HG03460 (cell line): ENCODE measurements around the gene AP1AR.
"Not testable (repeated sequence)": the region's sequence is repeated elsewhere in the genome, so short reads cannot be mapped to it uniquely, and the experiment has no call there.

Source experiments
- ATAC-seq: cut with Tn5 transposase; IDR thresholded peaks from one replicate; pipeline ENCODE4 v1.9.1; 2021; ENCODE audit not compliant: unreplicated experiment

AP1AR gene, protein sequence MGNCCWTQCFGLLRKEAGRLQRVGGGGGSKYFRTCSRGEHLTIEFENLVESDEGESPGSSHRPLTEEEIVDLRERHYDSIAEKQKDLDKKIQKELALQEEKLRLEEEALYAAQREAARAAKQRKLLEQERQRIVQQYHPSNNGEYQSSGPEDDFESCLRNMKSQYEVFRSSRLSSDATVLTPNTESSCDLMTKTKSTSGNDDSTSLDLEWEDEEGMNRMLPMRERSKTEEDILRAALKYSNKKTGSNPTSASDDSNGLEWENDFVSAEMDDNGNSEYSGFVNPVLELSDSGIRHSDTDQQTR

GRCh38 chr4:112231779-112232713 is at the start of gene AP1AR:
Gene AP1AR (plus strand): TSS chr4:112231787. CDS start chr4:112232092, 305 bp downstream.
- peak; percentile 60 for ATAC-seq

- ATAC-seq: no peak
Observed at GRCh38 chr4:112182604-112183003, 49.0 kb upstream of the AP1AR start.

GRCh38 chr4:112183252-112183651 is 48.3 kb upstream of the AP1AR start:
- ATAC-seq: no peak

DNA sequence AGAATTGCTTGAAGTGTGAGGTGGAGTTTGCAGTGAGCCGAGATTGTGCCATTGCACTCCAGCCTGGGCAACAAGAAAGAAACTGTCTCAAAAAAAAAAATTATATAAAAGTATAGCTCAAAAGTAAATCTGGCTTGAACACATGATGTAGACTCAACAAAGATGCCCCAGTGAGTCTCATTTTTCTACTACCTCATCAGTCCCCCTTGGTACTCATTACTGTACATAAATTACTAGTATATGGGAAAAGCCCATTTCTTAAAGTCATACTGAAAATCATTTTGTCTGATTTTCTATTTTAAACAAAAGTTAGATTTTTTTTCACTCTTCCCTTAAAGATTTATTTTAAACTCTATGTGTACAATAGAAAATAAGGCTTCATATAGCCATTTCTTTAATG is 47.1 kb upstream of the AP1AR start:
- no peak for ATAC-seq

DNA sequence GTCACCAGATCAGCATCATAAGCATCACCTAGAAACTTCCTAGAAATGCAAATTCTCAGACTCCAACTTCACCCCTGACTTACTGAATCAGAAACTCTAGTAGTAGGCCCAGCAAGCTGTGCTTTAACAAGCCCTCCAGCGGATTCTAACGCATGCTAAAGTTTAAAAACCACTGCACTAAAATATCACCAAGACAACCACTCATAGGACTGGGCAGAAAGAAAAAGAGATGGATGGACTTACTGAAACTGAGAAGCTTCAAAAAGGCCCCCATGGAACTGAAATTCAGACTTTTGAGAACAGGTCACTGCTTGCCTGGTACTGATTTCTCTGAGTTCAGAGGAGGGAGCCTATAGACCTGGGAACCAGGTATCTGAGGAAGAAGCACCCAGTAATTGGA is 46.3 kb upstream of the AP1AR start:
- no peak for ATAC-seq

GRCh38 chr4:112185740-112186670 is 45.6 kb upstream of the AP1AR start:
- no peak for ATAC-seq

DNA sequence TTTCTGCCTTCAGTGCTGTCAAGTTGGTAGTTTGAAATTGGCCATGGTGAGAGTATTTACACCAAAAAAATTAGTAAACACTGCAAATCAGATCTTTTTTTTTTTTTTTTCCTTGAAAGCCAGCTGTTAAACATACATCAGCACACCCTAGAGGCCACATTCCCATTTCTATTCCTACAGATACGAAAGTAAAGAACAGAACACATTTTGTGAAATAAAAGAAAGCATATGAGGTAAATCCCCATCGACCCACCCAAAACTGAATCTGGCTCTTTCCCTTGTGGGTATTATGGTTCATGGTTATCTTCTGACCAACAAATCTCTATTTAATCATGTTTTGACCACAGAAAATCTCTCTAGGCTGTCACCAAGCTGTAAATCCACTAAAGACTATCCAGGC is 41.8 kb upstream of the AP1AR start:
- ATAC-seq: no peak

GRCh38 chr4:112190684-112191083 is 40.9 kb upstream of the AP1AR start:
- ATAC-seq: no peak

- no peak for ATAC-seq
Observed at GRCh38 chr4:112196461-112196860, 35.1 kb upstream of the AP1AR start.

GRCh38 chr4:112199041-112199440 is 32.5 kb upstream of the AP1AR start:
- peak; percentile 10 for ATAC-seq

- ATAC-seq: no peak
Observed at GRCh38 chr4:112201915-112202505, 29.6 kb upstream of the AP1AR start.

DNA sequence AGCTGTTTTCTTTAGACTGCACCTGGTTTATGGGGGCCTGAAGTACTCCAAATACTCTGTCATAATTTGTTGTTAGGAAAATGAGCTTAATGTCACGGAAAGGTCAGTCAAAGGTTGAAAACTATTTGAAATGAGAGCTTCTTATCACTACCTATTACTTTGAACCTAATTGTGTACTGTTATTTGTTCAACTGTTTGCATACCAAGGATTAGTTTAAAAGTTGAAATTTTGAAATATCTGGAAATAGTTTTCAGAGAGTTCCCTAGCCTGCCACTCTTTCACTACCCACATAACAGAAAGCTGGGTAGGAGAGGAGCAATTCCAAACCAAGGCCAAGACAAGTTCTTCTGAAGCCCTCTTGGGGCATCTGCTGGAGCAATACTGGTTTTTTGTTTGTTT is 28.0 kb upstream of the AP1AR start:
- ATAC-seq: no peak

- ATAC-seq: no peak
Observed at GRCh38 chr4:112206431-112206830, 25.2 kb upstream of the AP1AR start.

DNA sequence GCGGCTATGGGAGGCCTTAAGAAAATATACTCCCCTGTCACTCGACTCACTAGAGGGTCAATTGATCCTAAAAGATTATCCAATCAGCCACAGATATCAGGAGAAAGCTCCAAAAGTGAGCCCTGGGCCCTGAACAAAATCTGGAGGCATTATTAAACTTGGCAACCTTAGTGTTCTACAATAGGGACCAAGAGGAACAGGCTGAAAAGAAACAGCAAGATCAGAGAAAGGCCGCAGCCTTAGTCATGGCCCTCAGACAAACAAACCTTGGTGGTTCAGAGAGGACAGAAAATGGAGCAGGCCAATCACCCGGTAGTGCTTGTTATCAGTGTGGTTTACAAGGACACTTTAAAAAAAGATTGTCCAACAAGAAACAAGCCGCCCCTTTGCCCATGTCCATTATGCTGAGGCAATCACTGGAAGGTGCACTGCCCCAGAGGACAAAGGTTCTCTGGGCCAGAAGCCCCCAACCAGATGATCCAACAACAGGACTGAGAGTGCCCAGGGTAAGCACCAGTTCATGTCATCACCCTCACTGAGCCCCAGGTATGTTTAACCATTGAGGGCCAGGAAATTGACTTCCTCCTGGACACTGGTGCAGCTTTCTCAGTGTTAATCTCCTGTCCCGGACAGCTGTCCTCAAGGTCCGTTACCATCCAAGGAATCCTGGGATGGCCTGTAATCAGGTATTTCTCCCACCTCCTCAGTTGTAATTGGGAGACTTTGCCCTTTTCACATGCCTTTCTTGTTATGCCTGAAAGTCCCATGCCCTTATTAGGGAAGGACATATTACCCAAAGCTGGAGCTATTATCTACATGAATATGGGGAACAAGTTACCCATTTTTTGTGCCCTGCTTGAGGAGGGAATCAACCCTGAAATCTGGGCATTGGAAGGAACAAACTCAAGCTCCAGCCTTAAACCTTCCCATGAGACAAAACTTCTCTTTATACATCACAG is 23.2 kb upstream of the AP1AR start:
- ATAC-seq: not testable (repeated sequence)

DNA sequence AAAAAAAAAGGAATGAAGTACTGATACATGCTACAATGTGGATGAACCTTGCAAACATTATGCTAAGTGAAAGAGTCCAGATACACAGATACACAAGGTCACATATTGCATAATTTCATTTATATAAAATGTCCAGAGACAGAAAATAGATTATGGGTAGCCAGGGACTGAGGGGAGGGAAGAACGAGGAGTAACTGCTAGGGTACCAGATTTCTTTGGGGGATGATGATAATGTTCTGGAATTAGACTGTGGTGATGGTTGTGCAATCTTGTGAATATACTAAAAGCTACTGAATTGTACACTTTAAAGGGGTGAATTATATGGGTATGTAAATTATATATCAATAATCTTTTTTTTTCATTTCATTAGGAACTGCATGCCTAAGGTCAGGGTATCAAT is 20.8 kb upstream of the AP1AR start:
- ATAC-seq: no peak

DNA sequence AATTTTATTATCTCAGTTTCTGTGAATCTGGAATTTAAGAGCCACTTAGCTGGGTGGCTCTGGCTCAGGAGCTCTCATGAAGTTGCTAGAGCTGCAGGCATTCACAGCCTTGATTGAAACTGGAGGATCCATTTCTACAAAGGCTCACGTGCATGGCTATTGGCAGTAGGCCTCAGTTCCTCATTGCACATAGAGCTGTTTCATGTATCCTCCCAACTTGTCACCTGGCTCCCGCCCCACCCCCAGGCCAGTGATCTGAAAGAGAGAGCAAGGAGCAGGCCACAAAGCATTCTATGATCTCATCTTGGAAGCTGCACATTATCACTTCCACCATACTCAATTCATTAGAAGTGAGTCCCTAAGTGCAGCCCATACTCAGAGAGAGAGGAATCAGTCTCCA is 18.5 kb upstream of the AP1AR start:
- ATAC-seq: no peak

- no peak for ATAC-seq
Observed at GRCh38 chr4:112213856-112214255, 17.7 kb upstream of the AP1AR start.

GRCh38 chr4:112214390-112215264 is 17.0 kb upstream of the AP1AR start:
- no peak for ATAC-seq
